ENCODE results near the gene PIK3R6.

DNA sequence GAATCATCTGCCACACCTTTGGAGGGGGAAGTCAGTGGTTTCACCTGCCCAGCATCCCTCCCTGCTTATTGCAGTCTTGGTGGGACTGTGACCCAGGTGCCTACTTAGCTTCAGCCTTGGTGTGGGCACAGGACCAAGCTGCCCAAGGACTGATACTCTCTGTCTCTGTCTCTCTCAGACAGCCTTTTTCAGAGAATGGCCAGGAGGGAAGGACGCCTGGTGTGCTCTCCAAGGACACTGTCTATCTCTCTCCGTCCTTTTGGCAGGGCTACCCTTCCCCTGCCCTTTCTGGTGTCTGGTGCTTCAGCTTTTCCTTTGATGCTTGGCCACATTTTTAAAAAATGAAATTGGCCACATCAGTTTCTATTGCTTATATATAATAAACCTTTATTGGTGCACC lies 19.6 kb downstream of the PIK3R6 start:
- no peak for TF ChIP-seq EP300 (IDR thresholded peaks at IDR 0.05; ENCODE audit: low read depth)
- no peak for TF ChIP-seq POLR2AphosphoS5 (IDR thresholded peaks at IDR 0.05)
- TF ChIP-seq, protein P1, sequence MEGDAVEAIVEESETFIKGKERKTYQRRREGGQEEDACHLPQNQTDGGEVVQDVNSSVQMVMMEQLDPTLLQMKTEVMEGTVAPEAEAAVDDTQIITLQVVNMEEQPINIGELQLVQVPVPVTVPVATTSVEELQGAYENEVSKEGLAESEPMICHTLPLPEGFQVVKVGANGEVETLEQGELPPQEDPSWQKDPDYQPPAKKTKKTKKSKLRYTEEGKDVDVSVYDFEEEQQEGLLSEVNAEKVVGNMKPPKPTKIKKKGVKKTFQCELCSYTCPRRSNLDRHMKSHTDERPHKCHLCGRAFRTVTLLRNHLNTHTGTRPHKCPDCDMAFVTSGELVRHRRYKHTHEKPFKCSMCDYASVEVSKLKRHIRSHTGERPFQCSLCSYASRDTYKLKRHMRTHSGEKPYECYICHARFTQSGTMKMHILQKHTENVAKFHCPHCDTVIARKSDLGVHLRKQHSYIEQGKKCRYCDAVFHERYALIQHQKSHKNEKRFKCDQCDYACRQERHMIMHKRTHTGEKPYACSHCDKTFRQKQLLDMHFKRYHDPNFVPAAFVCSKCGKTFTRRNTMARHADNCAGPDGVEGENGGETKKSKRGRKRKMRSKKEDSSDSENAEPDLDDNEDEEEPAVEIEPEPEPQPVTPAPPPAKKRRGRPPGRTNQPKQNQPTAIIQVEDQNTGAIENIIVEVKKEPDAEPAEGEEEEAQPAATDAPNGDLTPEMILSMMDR (IDR thresholded peaks at IDR 0.05), result no peak
- no peak for TF ChIP-seq POLR2A (IDR thresholded peaks at IDR 0.05)

Measured in transverse colon (tissue), 4 donors.